GM15510 (cell line): ENCODE measurements around the gene ACBD7.

Experiments
- POLR2A ChIP-seq: IDR thresholded peaks from 3 replicates; pipeline ENCODE4 v1.6.1; 2011; ENCODE audit warnings: borderline replicate concordance; ENCODE audit not compliant: insufficient read length; ENCODE audit errors: extremely low read depth

ACBD7 gene

DNA sequence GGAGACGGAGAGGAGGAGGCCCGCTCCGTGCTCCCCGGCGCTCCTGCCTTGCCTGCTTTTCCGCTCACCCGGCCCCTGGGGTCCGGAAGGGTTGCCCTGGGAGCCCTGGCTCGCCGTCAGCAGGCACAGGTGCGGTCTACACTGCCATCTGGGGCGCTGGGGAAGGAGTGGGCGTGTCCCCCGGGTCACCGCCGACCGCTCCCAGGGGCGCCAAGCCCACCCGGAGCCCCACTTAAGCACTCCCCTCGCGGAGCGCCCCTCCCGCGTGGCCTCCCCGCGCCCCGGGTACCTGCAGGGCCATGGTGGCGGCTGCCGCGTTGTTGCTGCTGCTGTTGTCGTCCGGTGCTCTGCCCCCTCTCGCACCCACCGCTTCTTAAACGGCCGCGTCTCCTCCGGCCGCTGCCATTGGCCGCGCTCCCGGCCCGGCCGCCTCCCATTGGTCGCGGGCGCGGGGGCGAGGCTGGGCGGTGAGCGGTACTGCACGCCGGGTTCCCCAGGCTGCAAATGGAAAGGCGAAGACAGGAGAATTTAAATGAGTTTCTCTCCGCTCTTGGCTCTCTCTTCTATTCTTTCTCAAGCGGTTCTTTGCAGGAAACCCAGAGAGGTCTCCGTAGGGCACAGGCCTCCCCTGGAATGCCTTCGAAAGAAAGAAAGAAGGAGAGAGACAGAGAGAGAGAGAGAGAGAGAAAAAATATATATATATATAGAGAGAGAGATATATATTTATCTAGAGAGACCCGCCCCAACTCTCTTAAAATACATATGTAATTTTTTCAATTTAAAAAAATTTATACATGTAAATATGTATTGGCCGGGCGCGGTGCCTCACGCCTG, at the start of gene ACBD7:
Gene ACBD7, minus strand, starts transcription at position 349 of the 834 bp plus-strand sequence. Its CDS starts 48 bp downstream, at position 301.
- no peak for TF ChIP-seq POLR2A

DNA sequence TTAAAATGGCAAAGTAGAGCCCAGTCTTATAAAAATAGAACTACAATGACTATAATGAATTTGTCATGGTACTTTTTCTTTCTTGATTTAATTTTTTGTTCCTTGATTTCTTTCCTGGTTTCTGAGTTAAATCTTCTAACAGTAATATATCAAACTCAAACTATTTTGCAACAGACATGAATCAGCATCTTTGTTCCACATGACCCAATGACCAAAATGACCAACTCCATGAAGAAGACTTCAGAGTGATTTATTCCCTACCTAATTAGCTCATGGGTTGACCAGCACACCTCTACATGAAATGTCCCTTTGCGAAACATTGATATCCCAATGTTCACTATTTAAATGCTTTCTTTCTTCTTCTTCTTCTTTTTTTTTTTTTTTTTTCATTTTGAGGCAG, 49.1 kb upstream of the ACBD7 start:
- TF ChIP-seq POLR2A: no peak

DNA sequence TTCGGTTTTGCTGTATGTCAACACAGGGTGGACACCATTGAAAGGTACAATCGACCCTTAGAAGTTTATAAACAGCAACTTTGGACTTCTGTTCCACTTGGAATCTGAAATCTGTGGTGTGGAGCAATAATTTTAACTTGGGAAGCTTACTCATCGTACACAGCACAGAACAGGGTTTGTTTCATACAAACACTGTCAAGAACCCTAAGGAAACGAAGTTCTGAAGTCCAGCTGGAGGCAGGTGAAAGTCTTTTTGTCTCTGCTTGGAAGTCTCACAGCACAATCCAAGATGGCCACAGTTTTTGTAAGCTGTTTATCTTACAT, 48.4 kb upstream of the ACBD7 start:
- TF ChIP-seq POLR2A: no peak

DNA sequence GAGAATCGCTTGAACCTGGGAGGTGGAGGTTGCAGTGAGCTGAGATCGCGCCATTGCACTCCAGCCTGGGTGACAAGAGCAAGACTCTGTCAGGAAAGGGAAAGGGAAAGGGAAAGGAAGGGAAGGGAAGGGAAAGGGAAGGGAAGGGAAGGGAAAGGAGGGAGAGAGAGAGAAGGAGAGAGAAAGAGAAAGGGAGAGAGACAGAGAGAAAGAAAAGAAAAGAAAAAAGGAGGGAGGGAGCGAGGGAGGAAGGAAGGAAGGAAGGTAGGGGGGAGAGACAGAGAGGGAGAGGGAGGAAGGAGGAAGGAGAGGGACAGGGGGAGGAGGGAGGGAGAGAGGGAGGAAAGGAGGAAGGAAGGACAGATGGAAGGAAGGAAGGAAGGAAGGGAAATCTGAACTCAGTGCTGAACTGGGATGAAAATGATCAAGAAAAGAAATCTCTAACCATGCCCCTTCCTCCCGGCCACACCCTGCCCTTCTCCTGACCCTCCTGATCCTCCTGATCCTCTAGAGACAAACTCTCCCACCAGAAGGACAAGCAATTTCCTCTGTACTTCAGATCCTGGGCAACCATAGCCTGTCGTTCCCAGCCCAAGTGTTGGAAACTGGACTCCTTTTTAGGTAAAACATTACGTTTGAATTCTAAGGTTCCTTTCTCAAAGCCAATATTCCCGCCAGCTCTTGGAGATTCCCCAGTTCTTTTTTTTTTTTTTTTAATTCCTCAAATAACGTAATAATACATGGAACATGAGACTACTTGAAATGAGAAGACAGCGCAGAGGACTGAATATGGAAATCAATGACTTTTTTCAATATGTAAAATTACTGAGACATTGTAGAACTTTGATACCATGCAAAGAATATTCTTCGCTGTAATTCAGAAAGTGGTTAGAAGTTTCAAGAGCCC, 47.8 kb upstream of the ACBD7 start:
- no peak for TF ChIP-seq POLR2A

DNA sequence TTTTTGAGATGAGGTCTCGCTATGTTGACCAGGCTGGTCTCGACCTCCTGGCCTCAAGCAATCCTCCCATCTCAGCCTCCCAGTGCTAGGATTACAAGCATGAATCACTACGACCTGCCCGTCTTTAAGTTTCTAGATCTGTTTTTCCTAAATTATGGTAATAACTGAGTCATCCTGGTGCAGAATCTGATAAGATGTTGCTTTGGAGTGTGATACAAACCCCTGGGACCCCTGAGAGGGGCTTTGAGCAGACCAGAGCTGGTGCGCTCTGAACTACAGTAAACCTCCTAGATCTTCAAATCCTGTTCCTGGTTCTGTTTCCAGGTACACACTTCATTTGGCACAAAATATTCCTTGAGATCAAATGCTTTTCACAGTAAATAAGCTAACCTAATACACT, 42.8 kb upstream of the ACBD7 start:
- no peak for TF ChIP-seq POLR2A

DNA sequence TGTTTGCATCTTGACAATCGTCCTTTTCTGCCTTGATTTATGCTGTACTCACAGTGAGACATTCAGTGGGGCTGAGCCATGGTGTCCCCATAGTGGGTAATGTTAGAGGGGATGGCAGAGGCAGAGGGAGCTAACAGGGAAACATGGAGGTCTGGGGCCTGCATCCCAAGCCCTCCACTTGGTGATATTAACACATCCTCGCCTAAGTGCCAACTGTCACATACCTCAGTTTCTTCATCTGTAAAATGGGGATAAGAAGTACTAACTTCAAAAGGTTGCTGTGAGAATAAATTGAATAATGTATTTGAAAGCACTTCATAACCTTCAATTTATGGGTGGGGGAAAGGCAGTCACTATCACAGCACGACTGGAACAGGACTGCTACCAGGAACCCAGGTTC, 36.3 kb upstream of the ACBD7 start:
- TF ChIP-seq POLR2A: no peak

DNA sequence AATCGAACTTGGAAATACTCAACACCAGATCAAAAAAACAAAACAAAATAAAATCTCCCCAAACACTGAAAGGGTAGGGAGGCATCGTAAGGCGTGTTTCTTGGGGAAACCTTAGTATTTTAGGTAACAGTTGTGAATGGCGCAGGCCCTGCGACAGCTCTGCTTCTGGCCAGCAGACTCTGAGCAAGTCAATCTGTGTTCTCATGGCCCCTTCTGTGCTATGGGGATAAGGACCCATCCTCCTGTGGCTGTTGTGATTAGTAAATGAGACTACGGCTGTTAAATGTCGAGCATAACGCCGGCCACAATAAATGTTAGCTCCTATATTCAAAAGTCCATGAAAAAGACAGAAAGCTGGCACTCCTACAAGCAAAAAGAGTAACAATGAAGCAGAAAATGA, 35.6 kb upstream of the ACBD7 start:
- no peak for TF ChIP-seq POLR2A

DNA sequence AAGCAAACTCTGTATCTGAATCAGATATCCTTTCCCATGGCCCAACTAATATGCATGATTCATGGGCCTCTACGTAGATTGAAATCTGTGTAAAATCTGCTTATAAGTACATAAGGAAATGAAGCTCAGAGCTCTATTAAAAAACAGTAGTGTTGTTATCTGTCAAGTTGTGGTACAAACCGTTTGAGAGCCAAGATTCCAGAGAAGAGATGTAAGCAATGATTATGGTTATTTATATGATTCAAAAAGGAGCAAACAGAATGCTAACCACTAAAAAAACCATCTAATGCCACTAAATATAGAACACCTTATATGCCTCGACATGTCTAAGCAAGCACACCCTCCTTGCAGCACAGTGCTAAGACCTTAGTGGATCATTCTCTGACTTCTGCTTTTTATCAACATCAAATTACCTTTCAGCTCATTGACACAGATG, 35.2 kb upstream of the ACBD7 start:
- TF ChIP-seq POLR2A: no peak

DNA sequence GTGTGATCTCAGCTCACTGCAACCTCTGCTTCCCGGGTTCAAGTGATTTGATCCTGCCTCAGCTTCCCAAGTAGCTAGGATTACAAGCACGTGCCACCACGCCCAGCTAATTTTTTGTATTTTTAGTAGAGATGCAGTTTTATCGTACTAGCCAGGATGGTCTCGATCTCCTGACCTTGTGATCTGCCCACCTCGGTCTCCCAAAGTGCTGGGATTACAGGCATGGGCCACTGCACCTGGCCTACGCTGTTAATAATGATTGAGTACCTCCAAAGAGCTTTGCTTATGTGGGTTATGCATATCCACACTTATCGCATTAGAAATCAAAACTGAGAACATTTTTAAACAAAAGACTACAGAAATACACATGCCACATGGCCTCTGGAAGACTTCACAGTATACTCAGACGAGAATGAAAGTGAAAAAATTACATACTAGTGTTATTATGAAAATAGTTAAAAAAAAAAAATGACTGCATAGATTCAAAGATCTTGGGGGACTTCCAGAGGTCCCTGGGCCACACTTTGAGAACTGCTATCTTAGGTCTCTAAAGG, 34.0 kb upstream of the ACBD7 start:
- no peak for TF ChIP-seq POLR2A

DNA sequence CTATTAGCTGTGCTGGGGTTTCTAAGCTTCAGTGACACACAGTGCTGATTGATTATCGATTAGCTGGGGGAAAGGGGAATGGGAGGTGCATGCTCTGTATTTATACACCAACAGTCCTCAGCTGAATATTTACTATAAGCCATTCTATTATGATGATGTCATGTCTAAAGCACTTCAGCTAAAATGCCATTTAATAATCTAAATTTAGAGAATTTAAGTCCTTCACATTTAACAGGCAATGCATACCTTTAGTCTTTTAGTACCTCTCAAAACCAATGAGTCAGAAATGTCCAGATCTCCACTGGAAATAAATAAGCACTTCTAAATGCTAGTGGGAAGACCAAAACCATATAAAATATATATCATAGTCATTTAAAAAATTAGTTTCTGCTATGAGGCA, 33.1 kb upstream of the ACBD7 start:
- TF ChIP-seq POLR2A: no peak

DNA sequence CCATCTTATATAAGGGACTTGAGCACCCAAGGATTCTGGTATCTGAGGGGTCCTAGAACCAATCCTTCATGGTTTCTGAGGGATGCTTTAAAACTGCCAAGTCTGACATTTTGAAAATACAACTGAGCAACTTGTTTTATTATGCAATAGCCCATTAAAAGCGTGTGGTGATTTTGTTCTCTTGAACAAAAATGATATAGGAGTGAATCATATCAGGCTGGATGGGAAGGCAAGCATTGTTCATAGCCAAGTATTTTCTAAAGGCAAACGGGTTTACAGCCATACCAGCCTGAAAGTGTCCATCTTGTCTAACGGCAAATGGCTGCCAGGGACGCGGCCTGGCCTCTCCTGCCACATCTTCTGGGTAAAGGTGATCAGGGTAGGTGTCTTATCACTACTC, 31.9 kb upstream of the ACBD7 start:
- TF ChIP-seq POLR2A: no peak

DNA sequence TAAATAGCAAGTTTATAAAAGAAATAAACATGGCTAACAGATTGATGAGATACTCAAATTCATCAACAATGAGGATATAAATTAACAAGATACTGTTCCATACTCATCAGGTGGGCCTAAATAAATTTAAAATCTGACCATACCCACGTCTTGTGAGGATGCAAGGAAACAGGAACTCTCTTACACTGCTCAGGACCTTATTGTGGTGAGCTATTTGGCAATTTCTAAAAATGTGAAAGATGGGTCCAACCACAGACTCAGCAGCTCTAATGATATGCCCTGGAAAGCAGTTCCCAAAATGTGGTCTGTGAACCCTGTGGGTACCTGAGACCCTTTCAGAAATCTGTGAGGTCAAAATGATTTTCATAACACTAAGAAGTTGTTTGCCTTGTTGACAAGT, 30.0 kb upstream of the ACBD7 start:
- TF ChIP-seq POLR2A: no peak

DNA sequence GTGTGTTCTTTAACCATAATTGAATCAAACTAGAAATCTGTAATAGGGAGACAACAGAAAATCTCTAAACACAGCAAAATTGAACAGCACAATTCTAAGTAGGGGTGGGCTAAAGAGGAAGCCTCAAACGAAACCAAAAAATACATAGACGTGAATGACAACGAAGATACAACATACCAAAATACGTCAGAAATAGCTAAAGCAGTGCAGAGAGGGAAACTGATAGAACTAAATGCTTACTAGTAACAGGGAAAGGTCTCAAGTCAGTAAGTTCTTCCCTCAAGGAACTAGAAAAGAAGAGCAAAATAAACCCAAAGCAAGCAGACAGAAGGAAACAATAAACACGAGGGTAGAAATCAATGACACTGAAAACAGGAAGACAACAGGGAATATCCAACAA, 27.6 kb upstream of the ACBD7 start:
- no peak for TF ChIP-seq POLR2A

DNA sequence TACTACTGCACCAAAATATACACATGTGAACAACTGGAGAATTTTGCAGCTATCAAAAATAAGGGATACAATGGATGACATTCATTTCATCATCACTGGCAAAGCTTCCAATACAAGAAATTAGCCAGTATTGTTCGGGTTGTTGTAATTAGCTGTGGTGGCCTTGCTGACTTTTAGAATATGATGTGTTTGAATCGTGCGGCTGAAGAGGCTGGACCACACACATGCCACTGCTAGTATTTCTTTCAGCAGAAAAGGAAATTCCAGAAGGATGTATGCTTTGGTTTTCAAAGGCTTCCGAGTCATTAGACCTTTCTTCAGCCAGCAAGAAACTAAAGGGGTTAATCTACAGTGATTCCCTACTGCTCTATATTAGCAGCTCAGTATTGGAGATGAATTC, 25.2 kb upstream of the ACBD7 start:
- no peak for TF ChIP-seq POLR2A

DNA sequence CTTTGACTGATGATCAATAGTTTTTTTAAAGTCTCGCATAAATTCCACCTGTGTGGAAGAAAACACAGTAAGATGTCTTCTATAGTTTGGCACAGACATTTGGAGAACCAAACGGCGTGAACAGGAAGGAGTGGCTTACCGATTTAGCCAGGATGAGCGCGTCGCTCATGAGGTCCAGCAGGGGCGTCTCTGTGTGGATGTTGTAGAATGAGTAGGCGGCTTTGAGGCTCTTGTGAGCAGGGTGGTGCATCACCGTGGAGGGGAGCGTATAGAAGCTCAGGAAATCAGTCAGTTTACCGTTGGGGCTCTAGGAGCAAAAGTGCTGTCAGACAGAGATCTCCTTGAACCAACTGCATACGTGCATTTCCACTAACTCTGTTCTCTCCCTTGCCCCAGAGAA, 24.1 kb upstream of the ACBD7 start:
- no peak for TF ChIP-seq POLR2A
